HG03025 (cell line): ENCODE measurements around the gene ANKMY1.

Experiments
- ATAC-seq: cut with Tn5 transposase; IDR thresholded peaks from one replicate; pipeline ENCODE4 v1.9.1; 2021; ENCODE audit warnings: mild to moderate bottlenecking, moderate library complexity; ENCODE audit not compliant: unreplicated experiment, low FRiP score

Gene ANKMY1

DNA sequence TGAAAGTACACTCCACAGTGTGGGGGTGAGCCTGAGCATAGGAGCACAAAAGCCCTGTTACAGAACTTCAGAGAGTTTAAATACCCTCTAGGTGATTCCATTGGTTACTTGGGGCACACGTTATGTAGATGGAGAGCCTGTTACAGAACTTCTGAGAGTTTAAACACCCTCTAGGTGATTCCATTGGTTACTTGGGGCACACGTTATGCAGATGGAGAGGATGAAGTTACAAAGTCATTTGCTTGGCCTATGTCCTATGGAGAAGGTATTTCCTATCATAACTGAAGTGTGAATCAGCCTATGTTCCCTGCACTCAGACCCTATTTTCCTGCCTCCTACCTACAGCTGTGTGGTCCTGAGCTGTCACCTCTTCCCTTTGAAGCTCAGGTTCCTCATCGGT, 25.0 kb upstream of the ANKMY1 start:
- no peak for ATAC-seq

DNA sequence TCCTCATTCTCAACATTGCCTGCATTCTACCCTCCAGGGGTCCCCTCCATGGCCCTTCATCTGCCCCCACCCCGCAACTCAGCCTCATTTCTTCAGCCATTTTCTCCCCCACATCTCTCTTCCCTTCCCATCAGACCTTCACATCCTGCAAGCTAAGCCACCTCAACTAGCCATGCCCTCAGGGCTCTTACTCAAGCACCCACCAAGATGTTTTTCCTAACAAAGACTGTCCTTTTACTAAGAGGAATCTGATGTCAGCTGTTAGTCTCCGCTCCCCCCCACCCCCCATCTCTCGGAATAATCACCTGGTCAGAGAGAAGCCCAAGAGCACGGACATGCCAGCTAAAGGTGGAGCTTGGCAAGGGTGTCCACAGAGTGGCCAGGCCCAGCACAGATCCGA, 24.0 kb upstream of the ANKMY1 start:
- ATAC-seq = no peak

DNA sequence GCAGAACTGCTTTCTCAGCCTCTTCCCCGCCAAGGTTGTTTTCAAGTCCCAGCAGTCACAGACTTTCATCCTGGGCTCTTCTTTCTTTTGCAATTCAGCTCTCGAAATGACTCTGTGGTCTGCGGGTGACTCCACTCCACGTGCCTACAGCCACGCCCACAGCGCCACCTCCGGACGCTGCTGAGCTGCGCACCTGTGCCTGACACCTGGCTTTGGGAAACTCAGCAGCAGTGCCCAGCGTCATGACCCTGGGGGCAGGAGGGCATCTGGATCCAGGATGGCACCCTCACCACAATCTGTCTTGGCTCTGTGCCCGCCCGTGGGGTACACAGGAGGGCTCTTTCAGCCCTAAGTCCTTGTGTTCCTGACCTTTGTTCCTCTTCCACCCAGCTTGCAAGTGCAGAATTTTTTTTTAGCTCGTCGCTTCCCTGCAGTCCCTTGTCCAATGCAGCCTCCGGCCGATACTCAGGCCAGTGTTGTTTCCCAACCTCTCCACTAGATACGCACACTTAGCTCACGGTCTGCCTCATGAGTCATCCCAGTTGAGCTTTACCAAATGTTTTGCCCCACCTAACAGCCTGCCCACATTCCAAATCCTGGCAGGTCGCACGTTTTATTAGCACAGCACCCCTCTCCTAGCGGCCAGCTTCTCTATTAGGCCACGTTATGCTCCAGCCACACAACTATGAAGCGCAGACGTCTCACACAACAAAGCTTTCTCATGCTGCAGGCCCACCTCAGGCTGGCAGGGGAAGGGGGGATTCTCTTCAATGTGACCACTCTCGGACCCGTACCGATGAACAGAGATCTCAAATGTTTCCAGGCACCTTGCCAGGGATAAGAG, 22.2 kb upstream of the ANKMY1 start:
- ATAC-seq = no peak

DNA sequence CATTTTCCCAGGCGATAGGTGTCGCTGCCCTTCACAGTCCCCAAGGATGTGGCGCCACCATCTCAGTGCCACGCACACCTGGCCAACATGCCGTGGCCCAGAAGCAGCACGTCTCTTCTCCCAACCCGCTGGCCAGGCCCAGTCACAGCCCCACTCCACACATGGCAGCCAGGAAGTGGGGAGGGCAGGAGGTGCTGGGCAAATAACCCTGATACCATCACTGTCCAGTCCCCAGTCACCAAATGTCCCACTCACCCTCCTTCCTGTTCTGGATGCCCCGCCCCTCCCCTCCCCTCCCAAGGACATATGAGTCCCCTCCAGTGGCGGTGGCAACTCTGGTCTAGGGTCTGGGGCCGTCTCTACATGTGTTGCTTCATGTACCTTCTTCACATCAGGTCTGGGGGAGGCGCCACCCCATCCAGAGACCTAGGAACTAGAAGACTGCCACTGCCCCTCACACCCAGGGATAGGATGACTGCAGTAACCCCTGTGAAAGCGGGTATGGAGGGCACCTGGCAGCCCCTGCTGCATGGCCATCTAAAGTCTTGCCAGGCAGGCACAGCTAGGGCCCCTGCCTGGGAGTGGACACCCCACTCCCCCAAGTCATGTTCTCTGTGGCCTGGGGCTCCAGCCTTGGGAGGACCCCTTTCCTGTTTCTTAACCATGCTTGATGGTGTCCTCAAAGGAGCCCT, 21.4 kb upstream of the ANKMY1 start:
- no peak for ATAC-seq

DNA sequence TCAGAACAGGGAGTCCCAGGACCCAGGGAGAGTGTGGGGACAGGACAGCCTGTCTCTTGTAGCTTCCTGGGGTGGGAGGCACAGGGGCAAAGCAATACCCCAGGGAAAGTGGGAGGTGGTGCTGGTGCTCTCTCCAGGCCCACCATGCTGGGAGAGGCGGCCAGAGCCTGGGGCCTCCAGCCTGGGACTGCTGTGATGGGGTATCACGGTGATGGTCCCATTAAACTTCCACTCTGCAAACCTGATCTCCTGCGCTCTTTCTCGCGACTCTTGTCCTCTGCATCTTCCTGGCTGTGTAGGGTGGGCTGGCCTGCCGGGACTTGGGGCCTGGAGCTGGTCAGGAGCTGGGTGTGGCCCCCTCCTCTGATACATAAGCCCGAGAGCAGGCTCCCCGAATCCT, 20.7 kb upstream of the ANKMY1 start:
- ATAC-seq = no peak

DNA sequence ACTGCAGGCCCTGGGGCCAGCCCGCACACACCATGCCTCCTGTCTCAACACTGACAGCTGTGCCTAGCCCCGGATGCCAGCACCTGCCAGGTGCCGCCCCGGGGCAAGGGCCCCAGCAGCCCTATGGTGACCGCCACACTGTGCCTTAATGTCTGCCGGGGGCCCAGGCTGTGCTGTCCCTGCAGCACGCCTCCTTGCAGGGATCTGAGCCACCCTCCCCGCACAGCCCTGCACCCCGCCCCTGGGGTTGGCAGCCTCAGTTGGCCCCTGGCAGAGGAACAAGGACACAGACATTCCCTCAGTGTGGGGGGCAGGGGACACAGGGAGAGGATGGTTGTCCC, 20.3 kb upstream of the ANKMY1 start:
- no peak for ATAC-seq

DNA sequence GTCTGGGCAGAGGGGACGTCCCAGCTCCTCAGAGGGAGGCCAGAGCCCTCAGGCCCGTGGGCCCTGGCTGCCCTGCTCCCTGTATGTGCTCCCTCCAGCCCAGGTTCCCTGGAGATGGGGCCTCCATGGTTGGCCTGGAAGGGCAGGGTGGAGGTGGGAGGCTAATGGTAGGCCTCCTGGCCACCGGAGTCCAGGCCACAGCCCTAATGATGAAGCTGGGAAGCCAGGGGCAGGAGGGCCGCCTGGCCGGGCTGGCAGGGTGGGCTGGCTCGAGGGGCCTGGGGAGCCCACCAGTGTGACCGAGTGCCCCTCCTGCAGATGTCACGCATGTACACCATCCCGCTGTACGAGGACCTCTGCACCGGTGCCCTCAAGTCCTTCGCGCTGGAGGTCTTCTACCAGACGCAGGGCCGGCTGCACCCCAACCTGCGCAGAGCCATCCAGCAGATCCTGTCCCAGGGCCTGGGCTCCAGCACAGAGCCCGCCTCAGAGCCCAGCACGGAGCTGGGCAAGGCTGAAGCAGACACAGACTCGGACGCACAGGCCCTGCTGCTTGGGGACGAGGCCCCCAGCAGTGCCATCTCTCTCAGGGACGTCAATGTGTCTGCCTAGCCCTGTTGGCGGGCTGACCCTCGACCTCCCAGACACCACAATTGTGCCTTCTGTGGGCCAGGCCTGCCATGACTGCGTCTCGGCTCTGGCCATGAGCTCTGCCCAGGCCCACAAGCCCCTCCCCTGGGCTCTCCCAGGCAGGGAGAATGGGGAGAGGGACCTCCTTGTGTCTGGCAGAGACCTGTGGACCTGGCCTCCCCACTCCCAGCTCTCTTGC, 19.7 kb upstream of the ANKMY1 start:
- no peak for ATAC-seq

DNA sequence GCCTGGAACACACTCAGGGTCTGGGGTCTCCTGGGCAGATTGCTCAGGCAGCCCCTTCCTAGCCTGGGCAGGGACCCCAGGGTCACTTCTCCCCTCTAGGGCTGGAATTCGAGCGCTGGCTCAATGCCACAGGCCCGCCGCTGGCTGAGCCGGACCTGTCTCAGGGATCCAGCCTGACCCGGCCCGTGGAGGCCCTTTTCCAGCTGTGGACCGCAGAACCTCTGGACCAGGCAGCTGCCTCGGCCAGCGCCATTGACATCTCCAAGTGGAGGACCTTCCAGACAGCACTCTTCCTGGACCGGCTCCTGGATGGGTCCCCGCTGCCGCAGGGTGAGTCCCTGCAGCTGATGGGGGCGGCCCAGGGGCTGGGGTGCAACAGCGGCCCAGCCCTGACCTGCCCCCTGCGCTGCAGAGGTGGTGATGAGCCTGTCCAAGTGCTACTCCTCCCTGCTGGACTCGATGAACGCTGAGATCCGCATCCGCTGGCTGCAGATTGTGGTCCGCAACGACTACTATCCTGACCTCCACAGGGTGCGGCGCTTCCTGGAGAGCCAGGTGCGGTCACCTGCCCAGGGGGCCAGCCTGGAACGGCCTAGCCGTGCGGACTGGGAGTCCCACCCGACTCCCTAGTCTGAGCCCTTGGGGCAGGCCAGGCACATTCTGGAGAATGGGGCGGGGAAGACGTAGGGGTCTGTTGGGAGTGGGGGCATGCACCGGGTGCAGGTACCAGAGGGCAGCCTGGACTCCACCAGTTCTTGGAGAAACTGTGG, 18.8 kb upstream of the ANKMY1 start:
- no peak for ATAC-seq

DNA sequence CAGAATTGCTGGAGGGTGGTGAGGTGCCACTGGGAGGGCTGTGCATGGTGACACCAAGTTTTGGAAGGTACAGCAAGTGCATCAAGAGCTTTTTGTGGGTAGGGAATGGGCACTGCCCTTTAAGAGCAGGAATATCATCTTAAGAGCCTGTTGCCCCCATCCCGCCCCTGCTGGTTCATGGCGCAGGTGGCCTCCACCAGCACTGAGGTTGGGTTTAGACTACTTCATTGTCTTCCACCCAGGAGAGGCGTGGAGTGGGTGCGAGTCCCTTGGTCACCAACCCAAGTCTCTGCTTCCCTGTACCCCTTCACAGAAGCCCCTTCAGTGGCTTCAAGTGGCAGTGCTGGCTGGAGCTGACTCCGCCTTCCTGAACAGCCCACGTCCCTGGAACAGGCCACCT, 18.2 kb upstream of the ANKMY1 start:
- no peak for ATAC-seq

DNA sequence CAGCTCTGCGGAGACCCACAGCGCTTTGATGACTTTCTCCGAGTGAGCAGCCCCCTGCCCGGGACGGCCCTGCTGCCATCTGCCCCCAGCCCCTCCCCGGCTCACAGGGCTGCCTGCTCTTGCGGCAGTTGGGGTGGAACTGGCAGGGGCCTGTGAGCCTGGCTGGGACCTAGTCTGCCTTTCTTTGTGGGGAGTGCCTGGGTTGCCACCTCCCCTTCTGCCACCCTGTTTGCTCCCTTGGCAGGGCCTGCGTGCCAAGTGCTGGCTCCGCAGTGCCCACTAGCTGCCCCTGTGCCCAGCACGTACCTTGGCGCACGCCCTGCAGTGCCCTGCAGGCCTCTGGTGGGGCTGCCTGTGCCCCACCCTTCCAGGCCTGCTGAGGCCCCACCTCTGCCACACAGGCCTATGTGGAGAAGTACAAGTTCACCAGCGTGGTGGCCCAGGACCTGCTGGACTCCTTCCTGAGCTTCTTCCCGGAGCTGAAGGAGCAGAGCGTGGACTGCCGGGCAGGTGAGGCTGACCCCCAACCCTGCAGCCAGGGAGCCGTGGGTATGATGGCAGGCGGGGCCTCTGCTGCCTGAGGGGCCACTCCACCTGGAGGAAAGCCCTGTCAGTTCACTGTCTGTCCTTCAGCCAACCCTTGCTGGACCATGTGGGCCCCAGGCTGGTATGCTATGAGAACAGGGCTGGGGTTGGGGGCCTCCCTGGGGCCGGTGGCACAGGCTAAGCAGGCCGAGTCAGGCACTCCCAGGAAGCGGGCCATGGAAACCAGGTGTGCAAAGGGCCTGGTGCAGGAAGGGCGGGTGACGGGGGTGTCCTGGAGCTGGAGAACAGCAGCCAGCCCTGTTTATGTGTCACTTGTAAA, 17.5 kb upstream of the ANKMY1 start:
- no peak for ATAC-seq

DNA sequence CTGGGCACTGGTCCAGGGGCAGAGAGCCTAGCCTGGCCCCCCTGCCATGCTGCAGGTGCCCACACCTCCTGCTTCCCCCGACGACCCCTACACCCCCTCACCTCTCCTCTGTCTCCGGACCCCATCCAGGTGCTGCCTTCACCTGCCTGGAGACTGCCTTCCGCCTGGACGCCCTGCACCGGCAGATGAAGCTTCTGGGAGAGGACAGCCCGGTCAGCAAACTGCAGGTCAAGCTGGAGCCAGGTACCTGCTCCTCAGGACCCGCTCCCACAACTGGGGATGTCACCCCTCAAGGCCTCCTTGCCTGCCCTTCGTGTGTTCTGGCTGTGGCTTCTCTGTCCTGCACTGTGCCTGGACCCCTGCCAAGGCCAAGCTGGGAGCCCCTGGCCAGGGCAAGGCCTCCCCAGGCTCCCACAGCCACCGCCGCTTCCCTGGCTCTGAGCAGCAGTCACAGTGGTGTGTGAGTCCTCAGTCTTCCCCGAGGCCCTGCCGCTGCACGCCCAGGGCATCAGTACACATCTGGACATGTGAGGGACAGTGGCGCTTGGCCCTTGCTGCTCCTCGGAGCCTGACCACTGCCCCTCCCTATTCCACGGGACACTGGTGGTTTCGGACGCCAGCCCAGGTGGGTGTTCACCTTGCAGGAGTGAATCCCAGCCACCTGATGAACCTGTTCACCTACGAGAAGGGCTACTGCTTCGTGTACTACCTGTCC, 16.8 kb upstream of the ANKMY1 start:
- ATAC-seq = no peak

DNA sequence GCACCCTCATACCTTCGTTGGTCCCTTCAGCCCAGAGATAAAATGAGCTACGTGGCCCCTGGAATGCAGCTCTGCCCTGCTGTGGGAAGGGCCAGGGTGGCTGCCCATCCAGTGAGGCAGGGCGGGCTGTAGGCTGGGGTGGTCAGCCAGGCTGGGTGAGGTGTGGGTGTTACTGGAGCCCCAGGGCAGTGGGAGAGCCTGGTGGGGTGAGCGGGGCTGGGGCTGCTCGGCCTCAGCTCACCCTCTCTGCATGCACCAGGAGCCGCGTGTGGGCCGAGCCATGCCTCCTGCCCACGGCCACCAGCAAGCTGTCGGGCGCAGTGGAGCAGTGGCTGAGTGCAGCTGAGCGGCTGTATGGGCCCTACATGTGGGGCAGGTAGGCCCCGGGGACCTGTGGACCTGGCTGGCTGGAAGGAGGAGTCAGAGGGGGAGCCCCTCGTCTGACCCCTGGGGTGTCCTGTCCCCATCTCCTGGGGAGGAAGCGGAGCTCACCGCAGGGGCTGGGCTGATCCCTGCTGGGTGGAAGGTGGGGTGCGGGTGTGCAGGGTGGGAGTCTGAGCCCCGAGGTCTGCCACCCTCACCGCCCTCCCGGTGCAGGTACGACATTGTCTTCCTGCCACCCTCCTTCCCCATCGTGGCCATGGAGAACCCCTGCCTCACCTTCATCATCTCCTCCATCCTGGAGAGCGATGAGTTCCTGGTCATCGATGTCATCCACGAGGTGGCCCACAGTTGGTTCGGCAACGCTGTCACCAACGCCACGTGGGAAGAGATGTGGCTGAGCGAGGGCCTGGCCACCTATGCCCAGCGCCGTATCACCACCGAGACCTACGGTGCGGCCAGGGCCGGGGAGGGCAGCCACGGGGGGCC, 16.0 kb upstream of the ANKMY1 start:
- no peak for ATAC-seq

DNA sequence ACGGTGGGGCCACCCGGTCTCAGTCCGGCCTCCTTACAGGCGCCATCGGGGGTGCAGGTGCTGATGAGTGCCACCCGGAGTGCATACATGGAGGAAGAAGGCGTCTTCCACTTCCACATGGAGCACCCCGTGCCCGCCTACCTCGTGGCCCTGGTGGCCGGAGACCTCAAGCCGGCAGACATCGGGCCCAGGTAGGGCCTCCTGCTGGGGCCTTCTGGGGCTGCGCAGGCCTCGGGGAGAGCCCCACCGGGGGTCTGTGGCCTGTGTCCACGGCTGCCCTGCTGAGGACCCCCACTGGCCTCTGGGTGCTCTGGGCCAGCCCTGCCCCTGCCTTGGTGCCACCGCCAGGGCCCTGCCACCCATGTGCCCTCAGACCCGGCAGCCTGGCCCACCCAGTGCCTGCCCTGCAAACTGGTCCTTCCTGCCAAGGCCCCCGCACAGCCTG, 15.3 kb upstream of the ANKMY1 start:
- no peak for ATAC-seq

DNA sequence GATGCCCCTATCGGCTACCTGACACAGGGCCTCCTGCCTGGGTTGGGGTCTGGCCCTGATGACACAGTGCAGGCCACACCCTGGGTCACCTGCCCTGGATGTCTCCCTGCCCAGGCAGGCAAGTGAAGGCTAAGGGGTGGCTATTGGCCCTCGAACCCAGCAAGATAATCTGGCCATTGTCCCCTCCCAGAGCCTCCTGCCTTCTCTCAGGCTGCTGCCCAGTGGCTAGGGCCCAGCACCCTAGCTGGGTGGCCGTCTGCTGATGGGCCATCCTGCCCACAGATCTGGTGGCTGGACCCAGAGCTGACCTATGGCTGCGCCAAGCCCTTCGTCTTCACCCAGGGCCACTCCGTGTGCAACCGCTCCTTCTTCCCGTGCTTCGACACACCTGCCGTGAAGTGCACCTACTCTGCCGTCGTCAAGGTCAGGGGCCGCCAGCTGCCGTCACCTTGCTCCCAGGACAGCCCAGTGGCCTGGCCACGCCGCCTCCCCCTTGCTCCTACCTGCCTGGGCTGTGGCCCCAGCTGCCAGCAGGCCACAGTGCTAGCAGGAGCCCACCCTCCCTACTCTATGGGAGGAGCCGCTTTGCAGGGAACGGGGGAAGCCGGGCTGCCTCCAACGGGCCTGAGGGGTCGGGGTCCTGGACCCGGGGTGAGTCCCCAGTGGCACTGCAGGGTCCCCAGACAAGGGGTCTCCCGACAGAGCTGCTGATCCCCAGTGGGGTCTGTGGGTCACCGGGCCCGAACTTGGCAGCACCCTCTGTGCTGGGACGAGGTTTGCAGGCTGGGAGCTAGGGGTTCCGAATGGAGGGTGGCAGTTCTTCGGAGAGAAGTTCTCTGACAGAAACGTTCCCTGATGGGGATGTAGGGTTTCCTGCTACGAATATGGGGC, 14.6 kb upstream of the ANKMY1 start:
- ATAC-seq = no peak

DNA sequence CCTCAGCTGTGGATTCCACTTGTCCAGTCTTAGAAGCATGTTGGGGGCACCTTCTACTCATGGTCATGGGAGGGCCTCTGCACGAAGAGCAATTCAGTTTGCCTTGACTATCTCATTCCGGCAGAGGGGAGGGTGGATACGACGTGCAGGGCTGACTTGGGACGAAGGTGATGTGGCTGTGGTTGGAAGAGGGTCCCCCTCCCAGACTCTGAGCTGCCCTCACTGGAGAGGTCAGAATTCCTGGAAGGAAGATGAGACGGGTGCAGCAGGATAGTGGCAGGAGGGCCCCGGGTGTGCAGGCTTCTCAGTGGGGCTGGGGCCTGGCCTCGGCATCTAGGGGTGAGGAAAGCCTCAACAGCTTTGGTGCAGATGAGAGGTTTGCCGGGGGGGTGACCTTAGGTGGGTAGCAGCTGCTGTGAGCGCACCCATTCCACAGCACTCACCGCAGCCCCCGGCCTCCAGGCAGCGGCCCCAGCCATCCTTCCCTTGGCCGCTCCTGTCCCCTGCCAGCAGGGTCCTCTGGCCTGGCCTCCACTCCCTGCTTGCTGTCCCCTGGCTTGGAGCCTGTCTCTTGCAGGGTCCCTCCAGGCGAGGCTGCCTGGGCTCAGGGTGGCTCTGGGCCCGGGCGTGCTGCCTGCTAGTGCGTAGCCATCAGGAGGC, 13.7 kb upstream of the ANKMY1 start:
- no peak for ATAC-seq

DNA sequence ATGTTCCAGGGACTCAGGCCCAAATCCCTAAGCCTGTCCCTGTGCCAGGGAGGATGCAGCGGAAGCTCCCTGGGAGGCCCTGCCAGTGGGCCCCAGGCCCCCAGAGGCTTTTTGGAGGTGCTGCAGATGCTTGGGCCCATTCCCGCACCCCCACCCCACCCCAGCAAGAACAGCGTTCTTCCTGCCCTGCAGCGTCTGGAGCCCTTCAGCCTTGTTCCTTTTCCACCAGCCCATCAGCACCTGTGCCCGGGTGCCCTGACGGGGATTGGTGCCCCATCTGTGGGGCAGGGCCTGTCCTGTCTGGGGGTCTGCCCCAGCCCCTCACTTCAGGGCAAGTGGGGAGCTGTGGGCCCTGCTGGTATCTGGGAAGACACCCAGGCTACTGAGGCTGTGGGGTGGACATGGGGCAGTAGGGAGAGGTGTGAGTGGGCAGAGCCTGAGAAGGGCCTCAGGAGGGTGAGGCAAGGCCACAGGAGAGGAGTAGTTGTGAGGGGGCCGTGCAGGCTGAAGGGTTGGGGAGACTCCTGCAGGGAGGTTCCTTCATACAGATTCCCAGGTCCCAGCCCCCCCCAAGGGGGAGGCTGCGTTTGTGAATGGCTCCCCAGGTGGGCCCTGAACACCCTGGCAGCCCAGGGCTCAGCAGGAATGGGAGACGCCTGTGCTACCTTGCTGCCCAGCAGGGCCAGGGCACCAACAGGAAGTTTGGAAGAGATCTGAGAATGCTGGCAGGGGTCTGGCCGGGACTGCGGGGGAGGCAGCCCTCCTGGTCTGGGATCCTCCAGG, 12.9 kb upstream of the ANKMY1 start:
- ATAC-seq = no peak
